ENCODE data around the gene CCR9.

CCR9 gene

GRCh38 chr3:45892161-45892560, 5.8 kb downstream of the CCR9 start:
- H3K4me3 ChIP-seq (replicated peaks; ENCODE audit: low read depth, low read length), result no peak overlapping the region
- DNase-seq (ENCODE audit: extremely low read depth, low read depth), result no peak
- TF ChIP-seq, protein P1, sequence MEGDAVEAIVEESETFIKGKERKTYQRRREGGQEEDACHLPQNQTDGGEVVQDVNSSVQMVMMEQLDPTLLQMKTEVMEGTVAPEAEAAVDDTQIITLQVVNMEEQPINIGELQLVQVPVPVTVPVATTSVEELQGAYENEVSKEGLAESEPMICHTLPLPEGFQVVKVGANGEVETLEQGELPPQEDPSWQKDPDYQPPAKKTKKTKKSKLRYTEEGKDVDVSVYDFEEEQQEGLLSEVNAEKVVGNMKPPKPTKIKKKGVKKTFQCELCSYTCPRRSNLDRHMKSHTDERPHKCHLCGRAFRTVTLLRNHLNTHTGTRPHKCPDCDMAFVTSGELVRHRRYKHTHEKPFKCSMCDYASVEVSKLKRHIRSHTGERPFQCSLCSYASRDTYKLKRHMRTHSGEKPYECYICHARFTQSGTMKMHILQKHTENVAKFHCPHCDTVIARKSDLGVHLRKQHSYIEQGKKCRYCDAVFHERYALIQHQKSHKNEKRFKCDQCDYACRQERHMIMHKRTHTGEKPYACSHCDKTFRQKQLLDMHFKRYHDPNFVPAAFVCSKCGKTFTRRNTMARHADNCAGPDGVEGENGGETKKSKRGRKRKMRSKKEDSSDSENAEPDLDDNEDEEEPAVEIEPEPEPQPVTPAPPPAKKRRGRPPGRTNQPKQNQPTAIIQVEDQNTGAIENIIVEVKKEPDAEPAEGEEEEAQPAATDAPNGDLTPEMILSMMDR (IDR thresholded peaks at IDR 0.05; ENCODE audit: low read depth, low read length, missing control alignments), result no peak

- TF ChIP-seq, protein P1 (IDR thresholded peaks at IDR 0.05; ENCODE audit: low read depth, low read length, missing control alignments), result no peak
- DNase-seq (ENCODE audit: extremely low read depth, low read depth), result no peak
- no peak overlapping the region for H3K4me3 ChIP-seq (replicated peaks; ENCODE audit: low read depth, low read length)
Measured at GRCh38 chr3:45894015-45894414, 7.7 kb downstream of the CCR9 start.

- no peak overlapping the region for H3K4me3 ChIP-seq (replicated peaks; ENCODE audit: low read depth, low read length)
- no peak for DNase-seq (ENCODE audit: extremely low read depth, low read depth)
- TF ChIP-seq, protein P1 (IDR thresholded peaks at IDR 0.05; ENCODE audit: low read depth, low read length, missing control alignments), result no peak
Measured at GRCh38 chr3:45895686-45896468, 9.5 kb downstream of the CCR9 start.

DNA sequence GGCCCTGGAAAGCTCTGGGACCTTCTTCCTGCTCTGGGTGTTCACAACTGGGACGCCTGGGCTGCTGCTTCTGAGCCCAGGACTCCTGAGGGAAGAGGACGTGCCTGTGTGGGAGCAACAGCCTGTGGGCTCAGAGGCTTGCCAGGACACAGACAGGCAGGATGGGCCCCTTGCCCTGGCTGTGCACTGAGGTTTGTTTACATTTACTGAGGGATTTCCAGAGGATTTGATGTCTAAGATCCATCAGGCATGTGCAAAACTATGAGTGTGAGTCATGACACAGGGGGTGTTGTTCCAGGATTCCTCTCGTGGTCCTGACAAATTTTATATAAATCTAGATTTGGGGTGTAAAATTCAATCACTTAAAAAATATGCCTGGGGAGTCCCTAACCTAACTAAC, 10.6 kb downstream of the CCR9 start:
- TF ChIP-seq, protein P1 (IDR thresholded peaks at IDR 0.05; ENCODE audit: low read depth, low read length, missing control alignments), result no peak
- H3K4me3 ChIP-seq (replicated peaks; ENCODE audit: low read depth, low read length), result no peak overlapping the region
- DNase-seq (ENCODE audit: extremely low read depth, low read depth), result no peak

GRCh38 chr3:45904931-45905330, 18.6 kb downstream of the CCR9 start:
- no peak for DNase-seq (ENCODE audit: extremely low read depth, low read depth)
- H3K4me3 ChIP-seq (replicated peaks; ENCODE audit: low read depth, low read length), result no peak overlapping the region
- TF ChIP-seq, protein P1 (IDR thresholded peaks at IDR 0.05; ENCODE audit: low read depth, low read length, missing control alignments), result no peak

- DNase-seq (ENCODE audit: extremely low read depth, low read depth), result no peak
- no peak overlapping the region for H3K4me3 ChIP-seq (replicated peaks; ENCODE audit: low read depth, low read length)
- TF ChIP-seq, protein P1 (IDR thresholded peaks at IDR 0.05; ENCODE audit: low read depth, low read length, missing control alignments), result no peak
Measured at GRCh38 chr3:45905755-45906154, 19.4 kb downstream of the CCR9 start.

All from HFF-Myc (cell line).